Forelimb muscle (tissue), 1 donor: ENCODE data around the gene CLBA1. TPM values are rescaled to one million over a fixed set of nuclear protein-coding genes. Genes with fewer than 3 reads are reported as not detected.
"Not testable (repeated sequence)": the region's sequence is repeated elsewhere in the genome, so short reads cannot be mapped to it uniquely, and the experiment has no call there.

Source experiments
- DNase-seq: peaks from one replicate; pipeline ENCODE4 v3.0.0-alpha.2; 2013; ENCODE audit warnings: low read depth
- polyA plus RNA-seq: library from polyadenylated mRNA; unstranded; fragments of 120-200 nt; gene quantifications from one replicate; pipeline ENCODE4 v1.2.1, GENCODE V29; 2013; ENCODE audit not compliant: insufficient read length

The CLBA1 gene
- polyA plus RNA-seq, result 4.5 TPM

- peak; percentile 84 for DNase-seq
These were observed at the start of gene CLBA1 for GRCh38 chr14:104985675-104986486. TSS of gene CLBA1 (plus strand) at chr14:104985788. CDS start at chr14:104986432, 644 bp downstream.

DNA sequence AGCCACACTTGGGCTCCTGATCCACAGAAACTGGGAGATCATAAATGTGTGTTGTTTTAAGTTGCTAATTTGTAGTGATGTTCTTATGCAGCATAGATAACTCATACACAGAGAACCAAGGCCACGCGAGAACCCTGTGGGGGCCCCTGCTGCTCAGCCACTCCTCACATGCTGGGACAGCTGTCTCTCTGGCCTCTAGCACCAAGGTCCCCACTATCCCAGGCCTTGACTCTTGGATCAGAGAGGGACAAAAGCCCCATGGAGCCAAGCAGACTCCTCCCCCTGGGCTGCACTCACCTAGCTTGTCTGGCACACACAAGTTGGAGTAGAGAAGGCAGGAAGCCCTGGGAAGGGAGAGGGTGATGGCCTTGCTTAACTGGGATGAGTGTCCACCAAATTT, 49.6 kb upstream of the CLBA1 start:
- DNase-seq, result no peak

- no peak for DNase-seq
These were observed 49.0 kb upstream of the CLBA1 start for GRCh38 chr14:104936361-104937155.

DNA sequence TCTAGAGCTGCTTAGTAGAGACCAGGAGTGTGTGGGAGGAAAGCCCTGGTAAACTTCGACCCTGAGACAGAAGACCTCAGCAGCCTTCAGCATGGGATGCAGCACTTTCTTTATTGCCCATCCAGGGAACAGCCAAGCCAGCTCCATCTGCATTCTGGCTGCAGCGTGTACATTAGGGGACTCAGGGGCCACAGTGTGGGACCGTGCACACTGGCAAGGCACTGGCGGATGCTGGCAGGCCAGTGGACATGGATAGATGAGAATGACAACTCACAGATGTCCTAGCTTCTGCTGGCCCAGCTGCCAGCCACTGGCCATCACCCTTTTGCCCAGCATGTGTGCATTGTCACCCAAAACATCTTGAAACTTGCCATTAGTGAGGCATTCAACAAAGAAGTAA, 48.4 kb upstream of the CLBA1 start:
- DNase-seq, result no peak

GRCh38 chr14:104937694-104938365, 47.8 kb upstream of the CLBA1 start:
- no peak for DNase-seq

GRCh38 chr14:104938436-104938835, 47.2 kb upstream of the CLBA1 start:
- no peak for DNase-seq

GRCh38 chr14:104938960-104939359, 46.6 kb upstream of the CLBA1 start:
- no peak for DNase-seq

GRCh38 chr14:104939666-104940410, 45.8 kb upstream of the CLBA1 start:
- DNase-seq, result no peak

GRCh38 chr14:104940526-104941150, 45.0 kb upstream of the CLBA1 start:
- no peak for DNase-seq

GRCh38 chr14:104941508-104942365, 43.9 kb upstream of the CLBA1 start:
- no peak for DNase-seq

- DNase-seq, result no peak
These were observed 43.0 kb upstream of the CLBA1 start for GRCh38 chr14:104942586-104942985.

DNA sequence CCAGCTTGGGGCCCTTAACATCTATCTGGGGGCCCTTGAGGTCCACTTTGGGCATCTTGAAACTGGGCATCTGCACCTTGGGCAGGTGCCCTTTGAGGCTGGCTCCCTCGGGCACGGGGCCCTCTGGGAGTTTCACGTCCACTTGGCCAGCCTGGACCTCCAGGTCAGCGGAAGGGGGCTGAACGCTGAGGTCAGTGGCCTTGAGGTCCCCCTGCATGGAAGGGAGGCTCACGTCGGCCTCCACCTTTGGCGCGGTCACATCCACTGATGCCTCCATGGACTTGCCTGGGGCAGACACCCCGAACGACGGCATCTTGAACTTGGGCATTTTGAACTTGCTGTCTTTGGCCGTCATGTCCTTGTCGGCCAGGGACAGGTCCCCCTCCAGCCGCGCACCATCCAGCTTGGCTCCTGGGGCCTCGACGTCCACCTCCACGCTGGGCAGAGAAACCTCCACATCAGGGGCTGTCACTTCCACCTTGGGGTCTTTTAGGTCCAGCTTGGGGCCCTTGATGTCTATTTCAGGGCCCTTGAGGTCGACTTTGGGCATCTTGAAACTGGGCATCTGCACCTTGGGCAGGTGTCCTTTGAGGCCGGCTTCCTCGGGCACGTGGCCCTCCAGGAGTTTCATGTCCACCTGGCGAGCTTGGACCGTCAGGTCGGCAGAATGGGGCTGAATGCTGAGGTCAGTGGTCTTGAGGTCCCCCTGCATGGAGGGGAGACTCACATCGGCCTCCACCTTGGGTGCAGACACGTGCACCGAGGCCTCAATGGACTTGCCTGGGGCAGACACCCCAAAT, 42.2 kb upstream of the CLBA1 start:
- DNase-seq, result not testable (repeated sequence)

DNA sequence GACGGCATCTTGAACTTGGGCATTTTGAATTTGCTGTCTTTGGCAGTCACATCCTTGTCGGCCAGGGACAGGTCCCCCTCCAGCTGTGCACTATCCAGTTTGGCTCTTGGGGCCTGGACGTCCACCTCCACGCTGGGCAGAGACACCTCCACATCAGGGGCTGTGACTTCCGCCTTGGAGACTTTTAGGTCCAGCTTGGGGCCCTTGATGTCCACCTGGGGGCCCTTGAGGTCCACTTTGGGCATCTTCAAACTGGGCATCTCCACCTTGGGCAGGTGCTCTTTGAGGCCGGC, 41.6 kb upstream of the CLBA1 start:
- DNase-seq, result not testable (repeated sequence)

- not testable (repeated sequence) for DNase-seq
These were observed 41.0 kb upstream of the CLBA1 start for GRCh38 chr14:104944436-104945205.

DNA sequence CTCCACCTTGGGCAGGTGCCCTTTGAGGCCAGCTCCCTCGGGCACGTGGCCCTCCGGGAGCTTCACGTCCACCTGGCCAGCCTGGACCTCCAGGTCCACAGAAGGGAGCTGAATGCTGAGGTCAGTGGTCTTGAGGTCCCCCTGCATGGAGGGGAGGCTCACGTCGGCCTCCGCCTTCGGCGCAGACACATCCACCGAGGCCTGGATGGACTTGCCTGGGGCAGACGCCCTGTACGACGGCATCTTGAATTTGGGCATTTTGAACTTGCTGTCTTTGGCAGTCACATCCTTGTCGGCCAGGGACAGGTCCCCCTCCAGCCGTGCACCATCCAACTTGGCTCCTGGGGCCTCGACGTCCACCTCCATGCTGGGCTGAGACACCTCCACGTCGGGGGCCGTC, 40.3 kb upstream of the CLBA1 start:
- not testable (repeated sequence) for DNase-seq

- DNase-seq, result not testable (repeated sequence)
These were observed 39.3 kb upstream of the CLBA1 start for GRCh38 chr14:104945986-104946965.

DNA sequence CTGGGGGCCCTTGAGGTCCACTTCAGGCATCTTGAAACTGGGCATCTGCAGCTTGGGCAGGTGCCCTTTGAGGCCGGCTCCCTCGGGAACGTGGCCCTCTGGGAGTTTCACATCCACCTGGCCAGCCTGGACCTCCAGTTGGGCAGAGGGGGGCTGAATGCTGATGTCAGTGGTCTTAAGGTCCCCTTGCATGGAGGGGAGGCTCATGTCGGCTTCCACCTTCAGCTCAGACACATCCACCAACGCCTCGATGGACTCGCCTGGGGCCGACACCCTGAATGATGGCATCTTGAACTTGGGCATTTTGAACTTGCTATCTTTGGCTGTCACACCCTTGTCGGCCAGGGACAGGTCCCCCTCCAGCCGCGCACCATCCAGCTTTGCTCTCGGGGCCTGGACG, 38.4 kb upstream of the CLBA1 start:
- DNase-seq, result not testable (repeated sequence)
